WTC11 (cell line): ENCODE data around the gene CPO.

Source experiments
- ATF3 ChIP-seq: sonication (generic); formaldehyde crosslinking; conservative IDR thresholded peaks from 2 replicates; pipeline ENCODE4 v1.8.1; 2022; ENCODE audit warnings: mild to moderate bottlenecking, missing genetic modification reagents
- E2F1 ChIP-seq: sonication (generic); formaldehyde crosslinking; IDR thresholded peaks from 2 replicates; pipeline ENCODE4 v1.8.0; 2022; ENCODE audit warnings: mild to moderate bottlenecking, missing genetic modification reagents
- JUN ChIP-seq: sonication (generic); formaldehyde crosslinking; IDR thresholded peaks from 2 replicates; pipeline ENCODE4 v1.8.0; 2023; ENCODE audit warnings: mild to moderate bottlenecking, missing genetic modification reagents
- NFATC4 ChIP-seq: fragments of 250-450 bp; sonication (Bioruptor Pico); IDR thresholded peaks from 2 replicates; pipeline ENCODE4 v1.9.0; 2021; ENCODE audit warnings: mild to moderate bottlenecking
- NR1H2 ChIP-seq: sonication (generic); formaldehyde crosslinking; IDR thresholded peaks from 2 replicates; pipeline ENCODE4 v1.9.0; 2021; ENCODE audit warnings: mild to moderate bottlenecking, moderate library complexity, missing genetic modification reagents
- SP1 ChIP-seq: sonication (generic); formaldehyde crosslinking; conservative IDR thresholded peaks from 2 replicates; pipeline ENCODE4 v1.8.1; 2022; ENCODE audit warnings: missing genetic modification reagents
- TP53 ChIP-seq: sonication (generic); formaldehyde crosslinking; IDR thresholded peaks from 2 replicates; pipeline ENCODE4 v1.8.1; 2023; ENCODE audit warnings: mild to moderate bottlenecking, missing genetic modification reagents
- ZNF232 ChIP-seq: sonication (generic); formaldehyde crosslinking; IDR thresholded peaks from 2 replicates; pipeline ENCODE4 v1.8.0; 2022; ENCODE audit warnings: mild to moderate bottlenecking, missing genetic modification reagents
- ZNF317 ChIP-seq: sonication (generic); formaldehyde crosslinking; IDR thresholded peaks from 2 replicates; pipeline ENCODE4 v1.8.1; 2023; ENCODE audit warnings: low read depth, mild to moderate bottlenecking, moderate library complexity, missing genetic modification reagents, borderline replicate concordance
- TF ChIP-seq, protein P1 (sequence below): fragments of 200-600 bp; IDR thresholded peaks from 2 replicates; pipeline ENCODE4 v1.8.0; 2022; ENCODE audit warnings: antibody characterized with exemption
- TF ChIP-seq, protein P2 (sequence below): sonication (generic); formaldehyde crosslinking; IDR thresholded peaks from 2 replicates; pipeline ENCODE4 v1.8.1; 2022; ENCODE audit warnings: mild to moderate bottlenecking, missing genetic modification reagents, moderate library complexity, borderline replicate concordance
- TF ChIP-seq, protein P3 (sequence below): sonication (generic); formaldehyde crosslinking; IDR thresholded peaks from 2 replicates; pipeline ENCODE4 v1.8.0; 2022; ENCODE audit warnings: mild to moderate bottlenecking, missing genetic modification reagents

GRCh38 chr2:207012461-207012860 lies 73.1 kb downstream of the CPO start:
- TF ChIP-seq NFATC4 (CRISPR knock-in tag) (no peak), E2F1 (CRISPR knock-in tag) (no peak), TP53 (CRISPR knock-in tag) (no peak), ZNF232 (CRISPR knock-in tag) (no peak), ATF3 (CRISPR knock-in tag) (no peak), SP1 (CRISPR knock-in tag) (no peak), NR1H2 (CRISPR knock-in tag) (no peak), JUN (CRISPR knock-in tag) (no peak), ZNF317 (CRISPR knock-in tag) (no peak)
- TF ChIP-seq, protein P1, sequence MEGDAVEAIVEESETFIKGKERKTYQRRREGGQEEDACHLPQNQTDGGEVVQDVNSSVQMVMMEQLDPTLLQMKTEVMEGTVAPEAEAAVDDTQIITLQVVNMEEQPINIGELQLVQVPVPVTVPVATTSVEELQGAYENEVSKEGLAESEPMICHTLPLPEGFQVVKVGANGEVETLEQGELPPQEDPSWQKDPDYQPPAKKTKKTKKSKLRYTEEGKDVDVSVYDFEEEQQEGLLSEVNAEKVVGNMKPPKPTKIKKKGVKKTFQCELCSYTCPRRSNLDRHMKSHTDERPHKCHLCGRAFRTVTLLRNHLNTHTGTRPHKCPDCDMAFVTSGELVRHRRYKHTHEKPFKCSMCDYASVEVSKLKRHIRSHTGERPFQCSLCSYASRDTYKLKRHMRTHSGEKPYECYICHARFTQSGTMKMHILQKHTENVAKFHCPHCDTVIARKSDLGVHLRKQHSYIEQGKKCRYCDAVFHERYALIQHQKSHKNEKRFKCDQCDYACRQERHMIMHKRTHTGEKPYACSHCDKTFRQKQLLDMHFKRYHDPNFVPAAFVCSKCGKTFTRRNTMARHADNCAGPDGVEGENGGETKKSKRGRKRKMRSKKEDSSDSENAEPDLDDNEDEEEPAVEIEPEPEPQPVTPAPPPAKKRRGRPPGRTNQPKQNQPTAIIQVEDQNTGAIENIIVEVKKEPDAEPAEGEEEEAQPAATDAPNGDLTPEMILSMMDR = no peak
- TF ChIP-seq, protein P2, sequence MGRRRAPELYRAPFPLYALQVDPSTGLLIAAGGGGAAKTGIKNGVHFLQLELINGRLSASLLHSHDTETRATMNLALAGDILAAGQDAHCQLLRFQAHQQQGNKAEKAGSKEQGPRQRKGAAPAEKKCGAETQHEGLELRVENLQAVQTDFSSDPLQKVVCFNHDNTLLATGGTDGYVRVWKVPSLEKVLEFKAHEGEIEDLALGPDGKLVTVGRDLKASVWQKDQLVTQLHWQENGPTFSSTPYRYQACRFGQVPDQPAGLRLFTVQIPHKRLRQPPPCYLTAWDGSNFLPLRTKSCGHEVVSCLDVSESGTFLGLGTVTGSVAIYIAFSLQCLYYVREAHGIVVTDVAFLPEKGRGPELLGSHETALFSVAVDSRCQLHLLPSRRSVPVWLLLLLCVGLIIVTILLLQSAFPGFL (CRISPR knock-in tag) = no peak
- TF ChIP-seq, protein P3, sequence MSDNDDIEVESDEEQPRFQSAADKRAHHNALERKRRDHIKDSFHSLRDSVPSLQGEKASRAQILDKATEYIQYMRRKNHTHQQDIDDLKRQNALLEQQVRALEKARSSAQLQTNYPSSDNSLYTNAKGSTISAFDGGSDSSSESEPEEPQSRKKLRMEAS (CRISPR knock-in tag) = no peak
